GM19395 (cell line): ENCODE measurements around the gene P2RY8.
"Not testable (repeated sequence)": the region's sequence is repeated elsewhere in the genome, so short reads cannot be mapped to it uniquely, and the experiment has no call there.

Experiments
- ATAC-seq: cut with Tn5 transposase; IDR thresholded peaks from one replicate; pipeline ENCODE4 v1.9.1; 2021; ENCODE audit warnings: mild to moderate bottlenecking, moderate library complexity; ENCODE audit not compliant: unreplicated experiment

The P2RY8 gene

GRCh38 chrX:1521459-1521956, 15.5 kb downstream of the P2RY8 start:
- ATAC-seq, result peak; percentile 90

- no peak for ATAC-seq
Measured at GRCh38 chrX:1520350-1520749, 16.6 kb downstream of the P2RY8 start.

GRCh38 chrX:1519022-1519497, 17.9 kb downstream of the P2RY8 start:
- no peak for ATAC-seq

GRCh38 chrX:1518512-1518911, 18.5 kb downstream of the P2RY8 start:
- ATAC-seq, result no peak

- no peak for ATAC-seq
Measured at GRCh38 chrX:1516596-1517104, 20.3 kb downstream of the P2RY8 start.

- ATAC-seq, result no peak
Measured at GRCh38 chrX:1511829-1512228, 25.2 kb downstream of the P2RY8 start.

GRCh38 chrX:1511150-1511549, 25.8 kb downstream of the P2RY8 start:
- no peak for ATAC-seq

GRCh38 chrX:1507511-1508463, 29.2 kb downstream of the P2RY8 start:
- ATAC-seq, result peak; percentile 77

GRCh38 chrX:1506916-1507315, 30.1 kb downstream of the P2RY8 start:
- ATAC-seq, result no peak

GRCh38 chrX:1502853-1503252, 34.1 kb downstream of the P2RY8 start:
- ATAC-seq, result no peak

- peak; percentile 49 for ATAC-seq
Measured at GRCh38 chrX:1502241-1502640, 34.7 kb downstream of the P2RY8 start.

- peak; percentile 75 for ATAC-seq
Measured at GRCh38 chrX:1500701-1501624, 36.0 kb downstream of the P2RY8 start.

GRCh38 chrX:1496076-1496475, 40.9 kb downstream of the P2RY8 start:
- ATAC-seq, result no peak

- peak; percentile 58 for ATAC-seq
Measured at GRCh38 chrX:1493877-1494510, 43.0 kb downstream of the P2RY8 start.

- ATAC-seq, result no peak
Measured at GRCh38 chrX:1493412-1493811, 43.6 kb downstream of the P2RY8 start.

- no peak for ATAC-seq
Measured at GRCh38 chrX:1492421-1493012, 44.5 kb downstream of the P2RY8 start.

GRCh38 chrX:1491851-1492349, 45.1 kb downstream of the P2RY8 start:
- peak; percentile 78 for ATAC-seq

GRCh38 chrX:1491248-1491647, 45.7 kb downstream of the P2RY8 start:
- ATAC-seq, result not testable (repeated sequence)

- not testable (repeated sequence) for ATAC-seq
Measured at GRCh38 chrX:1490723-1491122, 46.3 kb downstream of the P2RY8 start.

GRCh38 chrX:1489354-1489753, 47.6 kb downstream of the P2RY8 start:
- ATAC-seq, result not testable (repeated sequence)
